ENCODE results near the gene PSTK.

PSTK gene

DNA sequence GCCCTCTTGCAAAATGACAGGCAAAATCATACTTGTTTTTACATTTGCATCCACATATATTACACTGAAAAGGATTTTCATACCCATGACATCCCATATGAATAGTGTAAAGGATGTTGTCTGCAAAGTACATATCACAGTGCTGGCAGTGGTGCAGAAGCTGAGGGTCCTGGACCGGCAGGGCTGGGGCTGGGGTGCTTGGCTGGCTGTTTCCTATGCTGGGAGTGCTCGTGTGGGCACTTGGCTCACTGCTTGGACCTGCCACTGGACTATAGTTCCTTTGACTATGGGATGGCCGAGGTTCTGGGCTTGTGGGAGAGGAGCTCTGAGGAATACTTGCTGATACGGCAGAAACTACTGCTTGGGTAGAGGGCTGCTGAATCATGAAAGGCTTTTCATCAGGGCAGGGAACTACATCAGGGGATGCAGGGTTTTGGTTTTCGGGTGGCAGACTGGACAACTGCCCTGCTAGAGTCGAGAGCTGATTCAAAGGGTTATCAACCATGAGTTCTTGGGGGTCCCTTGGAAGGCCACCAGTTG lies 13.7 kb downstream of the PSTK start:
- DNase-seq: no peak

DNA sequence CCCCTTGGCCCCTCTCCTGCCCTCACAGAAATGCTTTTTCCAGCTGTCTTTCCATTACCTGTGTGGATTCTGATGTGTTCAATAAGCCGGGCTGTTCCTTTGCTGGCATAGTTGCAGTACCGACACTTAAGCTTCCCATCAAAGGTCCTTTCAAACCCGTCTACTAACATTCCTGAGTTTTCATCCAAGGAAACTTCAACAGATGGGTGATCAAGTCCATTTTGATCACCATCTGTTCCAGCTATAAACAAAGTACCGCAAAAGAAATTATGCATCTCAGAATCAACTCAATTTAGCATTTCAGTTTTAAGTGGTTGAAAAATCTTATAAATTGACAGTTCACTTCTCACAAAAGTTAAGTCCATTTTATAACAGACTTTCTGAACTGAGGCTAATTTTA lies 15.7 kb downstream of the PSTK start:
- DNase-seq: no peak

DNA sequence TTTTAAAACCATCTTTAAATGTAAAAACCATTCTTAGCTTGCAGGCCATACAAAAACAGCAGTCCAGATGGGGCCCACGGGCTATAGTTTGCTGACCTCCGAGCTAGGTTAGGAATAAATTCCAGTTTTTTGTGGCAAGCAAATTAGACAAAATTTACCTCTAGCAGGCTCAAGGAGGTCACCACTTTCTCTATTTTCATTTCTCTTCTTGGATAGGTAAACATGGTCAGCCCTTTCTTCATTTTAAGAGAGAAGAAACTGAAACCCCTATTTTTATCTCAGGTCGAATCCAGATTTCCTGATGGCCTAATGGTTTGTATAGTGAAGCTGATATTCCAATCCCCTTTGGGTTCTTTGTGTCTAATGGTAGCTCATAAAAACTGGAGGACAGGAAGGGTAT lies 17.7 kb downstream of the PSTK start:
- no peak for DNase-seq

DNA sequence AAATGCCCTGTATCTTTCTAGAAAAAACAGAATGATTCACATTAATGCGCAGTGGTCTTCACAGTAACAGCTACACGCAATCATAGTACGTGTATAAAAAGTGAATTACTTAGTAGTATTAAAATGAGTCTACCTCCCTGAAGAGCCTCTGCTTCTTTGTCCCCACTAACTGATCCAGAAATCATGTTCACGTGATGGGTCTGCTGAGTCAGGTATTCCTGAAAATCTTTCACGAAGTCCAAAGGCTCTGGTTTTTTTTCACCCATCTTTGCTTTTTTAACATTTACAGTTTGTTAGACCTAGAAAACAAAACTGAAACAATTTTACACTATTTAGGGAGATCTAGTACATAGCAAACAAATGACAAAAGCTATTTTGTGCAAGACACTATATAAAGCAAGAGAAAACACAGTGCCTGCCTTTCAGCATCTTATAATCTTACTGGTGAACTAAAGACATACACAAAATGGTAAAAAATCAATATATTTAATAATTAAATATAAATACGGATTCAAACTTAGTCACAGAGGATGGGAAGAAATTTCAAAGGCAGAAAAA lies 18.2 kb downstream of the PSTK start:
- no peak for DNase-seq

DNA sequence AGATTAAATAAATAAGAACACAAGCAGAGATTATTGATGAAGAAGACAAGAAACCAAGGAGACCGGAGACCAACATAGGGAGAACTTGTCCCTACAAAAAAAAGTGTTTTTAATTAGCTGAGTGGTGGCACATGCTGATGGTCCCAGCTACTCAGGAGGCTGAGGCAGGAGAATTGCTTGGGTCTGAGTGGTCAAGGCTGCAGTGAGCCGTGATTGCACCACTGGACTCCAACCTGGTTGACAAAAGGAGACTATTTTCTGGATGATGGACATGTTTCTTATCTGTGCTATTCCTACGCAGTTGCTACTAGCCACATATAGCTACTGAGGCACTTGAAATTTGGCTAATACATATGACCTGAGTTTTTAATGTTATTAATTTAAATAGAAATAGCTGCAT lies 18.7 kb downstream of the PSTK start:
- no peak for DNase-seq

DNA sequence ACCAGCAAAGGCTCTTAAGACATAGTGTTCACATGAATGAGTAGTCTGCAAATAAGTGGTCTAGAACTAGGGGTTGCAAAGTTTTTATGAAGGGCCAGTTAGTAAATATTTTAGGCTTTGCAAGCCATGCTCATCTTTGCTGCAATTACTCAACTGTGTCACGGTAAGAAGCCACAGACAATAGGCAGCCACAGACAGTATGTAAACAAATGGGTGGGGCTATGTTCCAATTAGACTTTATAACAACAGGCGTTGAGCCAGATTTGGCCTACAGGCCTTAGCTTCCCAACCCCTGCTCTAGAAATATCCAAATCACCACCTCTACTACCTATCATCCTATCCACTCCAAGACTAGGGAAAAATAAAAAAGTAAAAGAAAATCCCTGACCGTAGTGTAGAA lies 19.1 kb downstream of the PSTK start:
- DNase-seq: no peak

DNA sequence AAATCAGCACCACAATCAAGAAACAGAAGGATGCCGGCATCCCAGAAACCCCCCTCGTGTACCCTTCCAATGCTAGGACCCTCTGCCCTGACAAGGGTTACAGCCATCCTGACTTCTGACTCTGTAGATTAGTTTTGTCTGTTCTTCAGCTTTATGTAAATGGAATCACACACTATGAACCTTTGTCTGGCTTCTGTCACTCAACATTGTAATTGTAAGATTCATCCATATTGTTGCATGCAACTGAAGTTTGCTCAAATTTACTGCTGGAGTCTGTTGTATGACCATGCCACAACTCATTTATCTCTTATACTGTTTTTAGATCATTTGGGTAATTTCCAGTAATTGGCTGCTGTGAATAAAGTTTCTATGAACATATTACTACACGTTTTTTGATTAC lies 20.0 kb downstream of the PSTK start:
- DNase-seq: no peak

DNA sequence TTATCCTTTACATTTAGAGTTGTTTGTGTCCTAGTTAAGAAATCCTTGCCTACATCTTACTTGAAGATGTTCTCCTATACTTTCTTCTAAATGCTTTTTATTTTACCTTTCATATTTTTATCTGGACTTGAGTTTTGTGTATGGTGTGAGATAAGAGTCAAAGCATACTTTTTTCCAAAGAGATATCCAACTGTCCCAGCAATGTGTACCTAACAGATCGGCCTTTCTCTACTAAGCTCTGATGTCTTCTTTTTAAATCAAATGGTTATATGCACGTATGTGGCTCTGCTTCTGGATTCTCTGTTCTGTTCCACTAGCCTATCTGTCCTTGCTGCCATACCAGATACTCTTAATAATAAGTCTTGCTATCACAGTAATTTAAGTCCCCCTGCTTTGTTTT lies 21.2 kb downstream of the PSTK start:
- DNase-seq: no peak

DNA sequence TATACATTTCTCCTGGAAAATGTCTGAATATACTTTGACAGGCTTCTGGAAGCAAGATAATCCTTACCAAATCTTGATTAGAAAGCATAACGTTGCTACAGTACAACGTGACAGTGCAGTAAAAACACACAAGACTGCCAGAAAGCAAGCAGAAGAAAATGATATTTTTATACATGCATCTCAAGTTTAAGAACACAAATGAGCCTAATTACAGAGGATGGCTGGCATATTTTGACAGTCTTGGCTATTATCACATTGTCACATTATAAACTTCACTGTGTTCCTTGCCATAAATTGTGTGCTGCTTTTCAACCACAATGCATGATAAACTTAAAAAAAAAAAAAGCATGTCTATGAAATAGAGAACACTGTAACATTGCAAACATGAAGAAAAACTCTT lies 24.1 kb downstream of the PSTK start:
- DNase-seq: no peak

DNA sequence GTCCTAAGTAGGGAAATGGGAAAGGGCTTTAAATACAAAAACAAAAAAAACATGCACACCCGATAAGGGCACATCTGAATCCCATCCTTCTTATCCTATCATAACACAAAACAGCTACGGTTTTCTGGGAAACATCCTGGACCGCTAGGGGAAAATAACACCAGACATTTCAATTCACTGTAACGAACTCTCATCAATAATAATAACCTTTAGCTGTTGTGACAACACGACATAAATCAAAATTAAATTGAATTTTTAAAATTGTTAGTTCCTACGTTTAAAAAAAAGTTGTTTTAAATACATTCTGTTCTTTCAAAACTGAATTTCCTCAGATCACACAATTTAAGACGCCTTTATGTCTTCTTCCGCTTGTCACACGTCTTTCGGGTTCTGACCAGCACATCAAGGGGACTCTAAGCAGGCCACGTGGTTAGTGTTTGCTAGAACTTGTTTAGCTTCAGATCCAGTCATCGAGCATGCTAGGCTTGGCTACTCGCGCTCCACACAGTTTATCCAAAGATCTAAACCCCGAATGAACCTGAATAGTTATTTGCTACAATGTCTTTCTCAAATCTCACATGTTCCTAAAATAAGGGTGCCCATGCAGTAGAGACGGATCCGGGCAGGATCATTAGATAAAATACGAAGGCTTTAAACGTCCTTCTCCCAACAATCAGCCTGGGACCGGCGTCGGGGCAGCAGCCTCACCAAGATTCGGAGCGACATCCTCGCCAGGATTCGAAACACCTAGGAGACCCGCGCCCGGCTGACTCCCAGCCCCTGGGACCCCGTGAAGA lies 27.6 kb downstream of the PSTK start:
- DNase-seq: peak; percentile 64

DNA sequence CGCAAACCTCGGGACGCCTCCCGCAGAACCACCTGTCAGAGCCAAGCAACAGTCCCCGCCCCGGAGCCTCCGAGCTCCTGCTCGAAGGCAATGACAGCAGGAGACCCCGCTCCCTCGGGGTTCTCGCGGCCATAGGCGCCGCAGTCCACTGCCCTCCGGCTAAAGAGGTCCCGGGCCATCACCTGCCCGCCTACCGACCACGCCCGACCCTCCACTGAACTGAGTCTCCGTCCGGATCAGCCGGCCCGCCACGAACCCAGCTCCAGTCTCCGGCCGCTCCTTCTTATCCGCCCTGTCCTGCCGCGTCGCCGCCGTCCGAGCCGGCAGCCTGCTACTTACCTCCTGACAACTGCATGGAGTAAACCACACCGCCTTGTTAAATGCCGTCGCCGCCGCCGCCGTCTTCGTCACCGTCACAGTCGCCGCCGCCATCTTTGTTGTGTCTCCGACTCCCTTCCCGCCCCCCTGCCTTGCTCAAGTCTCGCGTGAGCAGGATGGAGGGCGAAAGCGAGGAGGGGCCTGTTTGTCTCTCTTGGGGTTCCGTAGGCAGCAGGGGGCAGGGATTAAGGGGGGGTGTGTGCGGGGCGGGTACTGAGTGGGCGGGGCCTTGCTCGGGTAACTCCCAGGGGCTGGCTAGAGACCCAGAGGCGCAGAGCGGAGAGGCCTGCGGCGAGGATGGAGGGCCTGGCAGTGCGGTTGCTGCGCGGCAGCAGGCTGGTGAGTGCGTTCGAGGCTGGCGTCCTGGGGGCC lies 28.3 kb downstream of the PSTK start, which contains the start of the genes ACADSB and IKZF5:
Gene ACADSB (plus strand): TSS at position 652 of the 750 bp plus-strand sequence. CDS start 24 bp downstream, at position 676.
Gene IKZF5 (minus strand): TSS at position 441 of the 750 bp plus-strand sequence. CDS start 10,170 bp downstream, outside the sequence.
- peak; percentile 98 for DNase-seq

DNA sequence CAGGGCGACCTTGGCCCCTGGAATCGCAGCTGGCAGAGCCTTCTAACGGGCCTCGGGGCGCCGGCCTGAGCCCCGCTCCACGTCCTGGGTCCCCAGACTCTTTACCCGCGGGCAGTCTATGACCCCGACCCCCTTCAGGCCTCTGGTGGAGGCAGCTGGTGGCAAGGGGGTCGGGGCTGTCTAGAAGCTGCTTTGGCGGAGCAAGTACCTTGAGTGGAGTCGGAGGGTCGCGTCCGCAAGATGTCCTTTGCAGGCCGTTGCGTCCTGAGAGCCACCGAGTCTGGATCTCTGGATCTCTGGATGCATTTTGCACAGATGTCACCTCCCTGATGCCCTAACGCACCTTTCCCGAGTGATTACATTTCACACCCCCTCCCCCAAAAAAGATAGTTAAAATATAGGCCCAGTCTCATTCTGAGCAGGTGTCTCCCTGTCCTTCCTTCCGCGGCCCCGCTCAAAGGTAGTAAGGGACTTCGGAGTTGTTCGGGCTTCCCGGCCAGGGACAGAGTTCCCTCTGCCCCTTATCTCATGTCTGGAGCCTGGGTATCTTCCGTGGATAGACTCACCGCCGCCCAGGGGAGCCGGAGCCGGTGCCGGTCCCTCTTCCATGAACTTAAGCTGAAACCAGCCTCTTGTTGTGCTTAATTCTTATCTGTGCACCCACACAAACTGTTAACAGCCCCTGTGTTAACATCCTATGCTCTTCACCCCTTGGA lies 29.1 kb downstream of the PSTK start:
- DNase-seq: peak; percentile 61

DNA sequence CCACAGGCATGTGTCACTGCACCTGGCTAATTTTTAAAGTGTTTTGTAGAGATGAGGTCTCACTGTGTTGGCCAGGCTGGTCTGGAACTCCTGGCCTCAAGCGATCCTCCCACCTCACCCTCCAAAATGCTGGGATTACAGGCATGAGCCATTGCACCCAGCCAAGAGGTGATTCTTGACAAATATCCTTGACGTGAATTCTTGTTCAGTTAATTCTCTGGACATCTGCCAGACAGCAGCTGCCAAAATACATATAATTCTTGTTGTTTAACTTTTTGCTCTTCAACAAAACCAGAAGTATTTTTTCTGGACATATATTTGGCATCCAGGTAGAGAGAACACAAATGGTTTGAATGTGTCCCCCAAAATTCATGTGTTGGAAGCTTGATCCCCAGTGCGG lies 31.8 kb downstream of the PSTK start:
- DNase-seq: no peak

DNA sequence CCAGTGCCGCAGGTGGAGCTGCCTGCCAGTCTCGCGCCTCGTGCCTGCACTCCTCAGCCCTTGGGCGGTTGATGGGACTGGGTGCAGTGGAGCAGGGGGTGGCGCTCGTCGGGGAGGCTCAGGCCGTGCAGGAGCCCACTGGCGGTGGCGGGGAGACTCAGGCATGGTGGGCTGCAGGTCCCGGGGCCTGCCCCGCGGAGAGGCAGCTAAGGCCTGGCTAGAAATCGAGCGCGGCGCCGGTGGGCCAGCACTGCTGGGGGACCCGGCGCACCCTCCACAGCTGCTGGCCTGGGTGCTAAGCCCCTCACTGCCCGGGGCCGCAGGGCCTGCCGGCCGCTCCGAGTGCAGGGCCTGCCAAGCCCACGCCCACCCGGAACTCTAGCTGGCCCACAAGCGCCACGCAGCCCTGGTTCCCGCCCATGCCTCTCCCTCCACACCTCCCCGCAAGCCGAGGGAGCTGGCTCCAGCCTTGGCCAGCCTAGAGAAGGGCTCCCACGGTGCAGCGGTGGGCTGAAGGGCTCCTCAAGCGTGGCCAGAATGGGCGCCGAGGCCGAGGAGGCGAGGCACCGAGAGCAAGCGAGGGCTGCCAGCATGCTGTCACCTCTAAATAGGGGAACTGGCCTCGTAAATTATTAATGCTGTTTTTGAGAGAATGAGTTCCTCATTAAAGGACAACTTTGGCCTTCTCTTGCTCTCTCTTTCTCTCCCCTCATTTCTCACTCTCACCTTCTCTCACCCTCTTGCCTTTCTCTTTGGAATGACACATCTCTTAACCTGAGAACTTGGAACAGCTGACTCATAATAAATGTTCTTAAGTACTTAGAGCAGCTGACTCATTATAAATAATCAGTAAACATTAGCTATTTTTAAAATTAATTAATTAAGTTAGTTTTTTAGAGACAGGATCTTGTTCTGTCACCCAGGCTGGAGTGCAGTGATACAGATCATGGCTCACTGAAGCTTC lies 33.5 kb downstream of the PSTK start:
- no peak for DNase-seq

DNA sequence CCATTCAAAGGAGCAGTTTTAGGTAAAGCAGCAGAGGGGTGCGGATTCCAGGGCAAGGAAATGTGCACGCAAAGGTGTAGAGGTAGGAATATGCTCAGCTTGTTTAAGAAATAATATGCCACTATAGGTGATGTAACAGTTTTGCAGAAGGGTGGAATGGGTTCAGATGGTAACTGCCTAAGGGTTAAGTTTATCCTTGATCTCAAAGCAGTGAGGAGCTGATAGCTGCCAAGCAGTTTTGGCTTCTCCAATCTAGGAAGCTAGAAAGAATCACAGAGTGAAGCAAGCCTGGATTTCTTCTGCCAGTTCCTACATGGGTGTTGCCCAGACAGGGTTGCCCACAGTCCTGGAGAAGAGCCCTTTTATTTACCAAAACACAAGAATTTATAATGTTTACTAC lies 34.6 kb downstream of the PSTK start:
- no peak for DNase-seq

DNA sequence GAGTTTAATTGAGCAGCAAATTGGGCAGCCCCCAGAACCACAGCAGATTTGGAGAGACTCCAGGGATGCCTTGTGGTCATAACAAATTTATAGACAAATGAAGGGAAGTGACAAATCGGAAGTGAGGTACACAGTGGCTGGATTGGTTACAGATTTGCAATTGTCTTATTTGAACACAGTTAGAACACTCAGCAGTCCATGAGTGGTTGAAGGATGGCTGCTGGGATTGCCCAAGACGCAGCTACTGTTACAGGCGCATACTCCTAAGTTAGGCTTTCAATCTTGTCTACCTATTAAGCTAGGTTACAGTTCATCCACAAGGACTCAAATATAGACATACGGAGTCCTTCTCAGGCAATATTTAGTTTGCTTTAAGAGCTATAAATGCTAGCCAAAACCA lies 36.0 kb downstream of the PSTK start:
- no peak for DNase-seq

DNA sequence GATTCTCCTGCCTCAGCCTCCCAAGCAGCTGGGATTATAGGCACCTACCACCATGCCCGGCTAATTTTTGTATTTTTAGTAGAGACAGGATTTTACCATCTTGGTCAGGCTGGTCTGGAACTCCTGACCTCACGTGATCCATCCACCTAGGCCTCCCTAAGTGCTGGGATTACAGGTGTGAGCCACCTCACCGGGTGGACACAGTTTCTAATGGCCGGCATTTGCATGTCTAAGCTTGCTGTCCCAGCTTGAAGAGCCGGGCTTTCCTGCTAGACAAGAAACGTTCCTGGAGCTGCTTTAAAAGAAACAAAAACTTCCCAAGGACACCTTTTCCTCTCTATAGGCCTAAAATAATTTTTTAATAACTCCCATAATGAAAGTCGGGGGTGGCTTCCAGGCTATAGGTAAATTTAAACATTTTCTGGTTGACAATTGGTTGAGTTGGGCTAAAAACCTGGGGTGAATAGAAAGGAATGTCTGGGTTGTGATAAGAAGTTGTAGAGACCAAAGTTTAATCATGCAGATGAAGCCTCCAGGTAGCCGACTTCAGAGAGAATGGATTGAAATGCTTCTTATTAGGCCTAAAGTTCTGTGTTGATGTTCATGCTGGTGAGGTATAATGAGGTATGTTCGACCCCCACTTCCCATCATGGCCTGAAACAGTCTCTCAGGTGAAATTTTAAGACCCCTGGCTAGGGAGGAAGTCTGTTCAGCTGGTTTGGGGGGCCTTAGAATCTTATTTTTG lies 37.4 kb downstream of the PSTK start:
- no peak for DNase-seq

DNA sequence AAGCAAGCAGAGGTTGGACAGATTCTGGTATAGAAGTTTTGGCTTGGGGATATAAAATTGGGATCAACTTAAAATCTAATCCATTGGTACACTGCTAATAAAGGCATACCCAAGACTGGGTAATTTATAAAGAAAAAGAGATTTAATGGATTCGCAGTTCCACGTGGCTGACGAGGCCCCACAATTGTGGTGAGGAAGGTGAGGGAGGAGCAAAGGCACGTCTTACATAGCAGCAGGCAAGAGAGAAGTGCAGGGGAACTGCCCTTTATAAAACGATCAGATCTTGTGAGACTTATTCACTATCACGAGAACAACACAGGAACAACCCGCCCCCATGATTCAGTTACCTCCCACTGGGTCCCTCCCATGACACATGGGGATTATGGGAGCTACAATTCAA lies 38.3 kb downstream of the PSTK start:
- DNase-seq: no peak

DNA sequence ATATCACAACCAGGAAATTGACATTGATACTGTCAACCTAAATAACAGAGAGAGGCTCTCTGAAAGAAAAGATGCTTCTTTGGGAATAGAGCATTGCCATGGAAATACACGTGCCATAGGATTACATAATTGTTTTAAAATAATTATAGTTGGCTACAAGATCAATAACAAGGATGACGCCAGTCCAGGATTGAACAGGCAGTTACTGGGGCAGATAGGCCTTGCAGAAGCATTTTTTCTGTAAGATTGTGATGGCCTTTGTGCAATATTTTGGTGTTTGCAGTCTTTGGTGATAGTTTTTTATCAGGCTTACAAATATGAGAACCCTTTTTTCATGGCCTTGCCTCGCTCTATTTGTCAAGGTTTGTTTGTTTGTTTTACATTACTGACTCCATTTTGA lies 39.1 kb downstream of the PSTK start:
- DNase-seq: no peak

DNA sequence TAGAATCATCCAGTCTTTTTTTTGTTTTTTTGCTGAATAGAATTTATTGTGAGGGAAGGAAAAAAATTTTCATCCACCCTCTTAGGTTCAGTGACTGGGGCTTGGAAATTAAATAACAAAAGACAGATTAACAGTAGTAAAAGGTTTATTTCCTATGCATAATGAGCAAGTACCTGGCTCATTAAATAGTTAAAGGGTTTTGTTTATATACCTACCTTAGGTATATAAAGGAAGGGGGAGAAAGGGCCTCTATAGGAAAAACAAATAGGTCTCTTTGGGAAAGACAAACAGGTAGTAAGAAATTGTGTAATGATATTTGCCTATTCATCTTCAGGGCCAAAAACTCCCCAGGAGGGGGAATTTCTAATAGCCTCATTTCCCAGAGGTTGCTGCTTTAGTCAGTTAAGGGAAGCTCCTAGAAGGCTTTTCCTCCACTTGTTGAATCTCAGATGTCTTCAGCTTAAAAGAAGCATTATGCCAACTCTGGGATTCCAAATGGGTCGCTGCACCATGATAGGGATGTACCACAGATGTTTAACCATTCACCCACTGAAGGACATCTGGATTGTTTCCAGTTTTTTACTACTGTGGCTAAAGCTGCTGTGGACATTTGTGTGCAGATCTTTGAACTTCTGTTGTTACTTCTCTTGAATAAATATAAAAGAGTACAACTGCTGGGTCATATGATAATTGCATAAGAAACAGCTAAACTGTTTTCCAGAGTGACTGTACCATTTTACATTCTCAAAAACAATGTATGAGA lies 39.9 kb downstream of the PSTK start:
- no peak for DNase-seq

All from islet precursor cell (in vitro differentiated cells).